ENCODE data around the gene UGT8.
"Not testable (repeated sequence)": the region's sequence is repeated elsewhere in the genome, so short reads cannot be mapped to it uniquely, and the experiment has no call there.

UGT8 gene, protein sequence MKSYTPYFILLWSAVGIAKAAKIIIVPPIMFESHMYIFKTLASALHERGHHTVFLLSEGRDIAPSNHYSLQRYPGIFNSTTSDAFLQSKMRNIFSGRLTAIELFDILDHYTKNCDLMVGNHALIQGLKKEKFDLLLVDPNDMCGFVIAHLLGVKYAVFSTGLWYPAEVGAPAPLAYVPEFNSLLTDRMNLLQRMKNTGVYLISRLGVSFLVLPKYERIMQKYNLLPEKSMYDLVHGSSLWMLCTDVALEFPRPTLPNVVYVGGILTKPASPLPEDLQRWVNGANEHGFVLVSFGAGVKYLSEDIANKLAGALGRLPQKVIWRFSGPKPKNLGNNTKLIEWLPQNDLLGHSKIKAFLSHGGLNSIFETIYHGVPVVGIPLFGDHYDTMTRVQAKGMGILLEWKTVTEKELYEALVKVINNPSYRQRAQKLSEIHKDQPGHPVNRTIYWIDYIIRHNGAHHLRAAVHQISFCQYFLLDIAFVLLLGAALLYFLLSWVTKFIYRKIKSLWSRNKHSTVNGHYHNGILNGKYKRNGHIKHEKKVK

DNA sequence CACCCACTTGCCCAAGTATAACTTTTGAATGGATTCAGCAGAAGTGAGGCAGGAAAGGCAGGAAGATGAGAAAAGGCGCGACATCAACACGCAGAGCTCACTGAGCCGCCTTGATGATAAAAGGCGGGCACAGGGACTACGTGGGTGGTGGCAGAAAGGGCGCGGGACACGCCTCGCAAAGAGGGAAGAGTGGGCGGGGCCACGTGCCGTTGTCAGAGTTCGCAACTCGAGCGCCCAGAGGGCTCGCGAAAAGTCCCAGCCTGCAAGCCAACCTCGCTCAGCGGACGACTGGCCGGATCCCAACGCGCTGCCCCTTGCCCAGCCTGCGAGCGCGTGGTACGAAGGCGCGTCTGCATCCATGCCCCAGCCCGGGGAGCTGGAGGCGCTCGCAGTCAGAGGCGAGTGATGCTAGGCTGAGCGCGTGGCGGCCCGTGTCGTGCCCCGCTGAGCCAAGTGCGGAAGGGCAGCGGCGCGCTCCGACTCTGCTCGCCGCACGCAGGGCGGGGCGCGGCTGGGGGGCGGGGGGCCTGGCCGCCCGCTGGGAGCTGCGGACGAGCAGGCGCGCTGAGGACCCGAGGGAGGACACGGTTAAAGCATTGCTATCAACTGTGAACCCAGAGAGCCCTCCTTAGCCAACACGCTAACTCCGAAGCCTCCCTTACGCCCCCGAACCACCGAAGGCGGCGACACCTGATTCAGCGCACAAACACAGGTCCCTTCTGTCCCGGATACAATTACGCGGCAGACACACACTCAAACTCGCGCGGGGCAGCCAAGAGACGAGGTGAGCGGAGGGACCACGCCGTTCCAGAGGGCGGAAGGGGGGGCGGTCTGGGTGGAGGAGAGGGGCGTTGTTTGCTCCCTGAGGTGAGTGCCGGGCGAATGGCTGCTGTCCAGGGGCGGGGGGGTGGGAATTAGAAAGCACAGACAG, at the start of gene UGT8:
Gene UGT8 (plus strand): TSS at position 617 of the 931 bp plus-strand sequence. CDS start 24,074 bp downstream, outside the sequence.
- peak within 1 kb of the TSS; percentile 74 for H3K27ac ChIP-seq (ENCODE audit: low read length)
- H3K4me1 ChIP-seq (ENCODE audit: control insufficient read depth in 1 of 2, insufficient read depth in 2 of 2, low read length in 2 of 2) = peaks cover 0 to 9% of the 10 kb centered on the region in 2 donors
- H3K27me3 ChIP-seq (ENCODE audit: low read depth, low read length) = peaks cover 9% of the 10 kb centered on the region

DNA sequence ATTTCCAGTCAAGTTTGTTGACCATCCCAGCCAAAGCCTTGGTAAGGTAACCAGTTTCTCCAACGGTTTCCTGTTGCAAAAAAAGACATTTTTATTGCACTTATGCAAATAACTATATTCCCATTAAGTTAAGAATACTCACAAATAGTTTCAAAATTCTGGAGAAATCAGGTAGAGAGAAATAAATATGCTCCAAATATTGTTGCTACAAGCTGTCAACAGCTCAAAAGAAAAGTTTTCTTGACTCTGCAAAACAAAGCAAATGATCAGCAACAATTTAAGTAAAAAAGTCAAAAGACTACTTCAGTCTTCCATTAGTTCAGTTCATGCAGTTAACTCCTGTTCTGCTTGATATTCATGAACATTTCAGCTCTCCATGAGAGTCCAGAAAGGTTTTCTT, 49.0 kb upstream of the UGT8 start:
- no peak overlapping the region for H3K4me3 ChIP-seq (ENCODE audit: low read depth in 1 of 2, low read length in 2 of 2)
- no peaks in the 10 kb centered on the region for H3K36me3 ChIP-seq (ENCODE audit: control insufficient read depth in 1 of 2, insufficient read depth in 2 of 2, low read length in 2 of 2)
- no peaks in the 10 kb centered on the region for H3K4me1 ChIP-seq (ENCODE audit: control insufficient read depth in 1 of 2, insufficient read depth in 2 of 2, low read length in 2 of 2)
- no peaks in the 10 kb centered on the region for H3K9me3 ChIP-seq (ENCODE audit: control insufficient read depth in 1 of 2, low read length in 2 of 2)
- H3K27me3 ChIP-seq (ENCODE audit: low read depth, low read length) = no peaks in the 10 kb centered on the region
- H3K27ac ChIP-seq (ENCODE audit: low read length) = no peak overlapping the region

More for the DNA sequence above, at the start of gene UGT8:
- peak within 1 kb of the TSS; percentile 68 to 80 for H3K4me3 ChIP-seq (ENCODE audit: low read depth in 1 of 2, low read length in 2 of 2)
- H3K36me3 ChIP-seq (ENCODE audit: control insufficient read depth in 1 of 2, insufficient read depth in 2 of 2, low read length in 2 of 2) = no peaks in the 10 kb centered on the region
- no peaks in the 10 kb centered on the region for H3K9me3 ChIP-seq (ENCODE audit: control insufficient read depth in 1 of 2, low read length in 2 of 2)

DNA sequence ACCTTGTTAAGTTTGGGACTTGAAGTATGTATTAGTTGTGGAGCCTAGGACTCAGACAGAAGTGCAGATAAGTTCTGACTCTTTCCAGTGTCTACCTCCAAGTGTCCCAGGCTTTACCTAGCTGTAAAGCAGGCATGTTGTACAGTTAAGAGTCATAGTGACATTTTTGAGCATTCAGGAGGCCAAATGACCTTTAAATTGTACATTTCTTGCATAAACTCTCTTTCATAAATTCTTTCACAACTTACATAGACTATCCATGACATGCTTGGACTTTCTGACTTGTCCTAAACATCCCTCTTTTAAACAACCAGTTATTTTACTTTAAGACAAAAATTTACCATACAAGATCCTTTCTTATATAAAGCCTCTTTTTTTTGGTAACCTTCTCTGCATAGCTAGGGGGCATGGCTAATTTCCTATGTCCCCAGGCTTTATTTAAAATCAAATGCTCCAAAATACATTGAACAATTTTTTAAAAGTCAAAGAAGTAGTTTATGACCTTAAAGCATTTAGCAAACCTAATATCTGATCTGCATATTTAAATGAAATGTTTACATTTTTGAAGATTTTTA, 40.1 kb upstream of the UGT8 start:
- Histone ChIP-seq H3K9me3 (ENCODE audit: control insufficient read depth in 1 of 2, low read length in 2 of 2) (no peaks in the 10 kb centered on the region), H3K36me3 (ENCODE audit: control insufficient read depth in 1 of 2, insufficient read depth in 2 of 2, low read length in 2 of 2) (no peaks in the 10 kb centered on the region)

DNA sequence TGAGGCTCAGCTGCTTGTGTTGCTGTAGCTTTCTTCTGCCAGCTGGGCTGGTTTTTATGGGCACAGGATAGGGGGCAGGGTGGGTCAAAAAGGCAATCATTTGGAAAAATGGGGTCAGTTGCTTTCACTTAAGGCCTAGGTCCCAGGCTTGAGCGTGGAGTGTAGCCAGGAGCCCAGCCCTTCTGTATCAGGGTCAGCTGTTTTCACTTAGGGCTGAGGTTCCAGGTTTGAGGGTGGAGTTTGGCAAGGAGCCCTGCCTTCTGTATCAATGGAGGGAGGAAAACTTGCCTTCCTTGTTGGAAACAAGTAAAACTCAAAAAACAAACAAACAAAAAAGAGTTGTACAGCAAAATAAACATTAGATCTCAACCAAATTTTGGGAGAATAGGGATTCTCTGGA, 37.0 kb upstream of the UGT8 start:
- Histone ChIP-seq H3K27me3 (ENCODE audit: low read depth, low read length) (no peaks in the 10 kb centered on the region), H3K36me3 (ENCODE audit: control insufficient read depth in 1 of 2, insufficient read depth in 2 of 2, low read length in 2 of 2) (no peaks in the 10 kb centered on the region), H3K27ac (ENCODE audit: low read length) (no peak overlapping the region), H3K4me3 (ENCODE audit: low read depth in 1 of 2, low read length in 2 of 2) (no peak overlapping the region), H3K4me1 (ENCODE audit: control insufficient read depth in 1 of 2, insufficient read depth in 2 of 2, low read length in 2 of 2) (no peaks in the 10 kb centered on the region), H3K9me3 (ENCODE audit: control insufficient read depth in 1 of 2, low read length in 2 of 2) (no peaks in the 10 kb centered on the region)

More for the DNA sequence above, 40.1 kb upstream of the UGT8 start:
- H3K27ac ChIP-seq (ENCODE audit: low read length) = no peak overlapping the region
- H3K27me3 ChIP-seq (ENCODE audit: low read depth, low read length) = no peaks in the 10 kb centered on the region
- H3K4me1 ChIP-seq (ENCODE audit: control insufficient read depth in 1 of 2, insufficient read depth in 2 of 2, low read length in 2 of 2) = no peaks in the 10 kb centered on the region
- H3K4me3 ChIP-seq (ENCODE audit: low read depth in 1 of 2, low read length in 2 of 2) = no peak overlapping the region

DNA sequence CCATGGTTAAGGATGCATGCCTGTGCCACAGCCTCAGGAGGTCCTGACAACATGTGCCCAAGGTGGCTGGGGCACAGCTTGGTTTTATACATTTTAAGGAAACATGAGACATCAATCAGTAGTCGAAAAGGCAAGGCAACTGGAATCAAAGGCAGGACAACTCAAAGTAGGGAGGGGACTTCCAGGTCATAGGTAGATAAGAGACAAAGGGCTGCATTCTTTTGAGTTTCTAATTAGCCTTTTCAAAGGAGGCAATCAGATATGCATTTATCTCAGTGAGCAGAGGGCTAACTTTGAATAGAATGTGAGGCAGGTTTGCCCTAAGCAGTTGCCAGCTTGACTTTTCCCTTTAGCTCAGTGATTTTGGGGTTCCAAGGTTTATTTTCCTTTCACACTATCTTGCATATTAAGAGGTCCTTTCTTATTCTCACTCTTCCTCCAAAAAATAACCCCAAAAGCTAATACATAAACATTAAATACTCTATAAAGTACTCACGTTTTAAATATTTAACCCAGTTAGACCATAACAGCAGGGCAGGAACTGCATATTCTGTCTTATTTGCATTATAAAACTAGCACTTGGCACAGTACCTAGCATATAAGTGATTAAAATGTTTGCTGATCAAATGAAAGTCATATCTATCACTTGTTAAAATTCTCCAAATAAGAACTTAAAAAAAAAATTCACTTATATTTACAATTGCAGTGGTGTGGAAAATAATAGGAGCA, 36.3 kb upstream of the UGT8 start:
- no peak overlapping the region for H3K27ac ChIP-seq (ENCODE audit: low read length)
- H3K9me3 ChIP-seq (ENCODE audit: control insufficient read depth in 1 of 2, low read length in 2 of 2) = no peaks in the 10 kb centered on the region
- H3K4me3 ChIP-seq (ENCODE audit: low read depth in 1 of 2, low read length in 2 of 2) = no peak overlapping the region
- H3K36me3 ChIP-seq (ENCODE audit: control insufficient read depth in 1 of 2, insufficient read depth in 2 of 2, low read length in 2 of 2) = no peaks in the 10 kb centered on the region
- H3K4me1 ChIP-seq (ENCODE audit: control insufficient read depth in 1 of 2, insufficient read depth in 2 of 2, low read length in 2 of 2) = no peaks in the 10 kb centered on the region
- no peaks in the 10 kb centered on the region for H3K27me3 ChIP-seq (ENCODE audit: low read depth, low read length)

DNA sequence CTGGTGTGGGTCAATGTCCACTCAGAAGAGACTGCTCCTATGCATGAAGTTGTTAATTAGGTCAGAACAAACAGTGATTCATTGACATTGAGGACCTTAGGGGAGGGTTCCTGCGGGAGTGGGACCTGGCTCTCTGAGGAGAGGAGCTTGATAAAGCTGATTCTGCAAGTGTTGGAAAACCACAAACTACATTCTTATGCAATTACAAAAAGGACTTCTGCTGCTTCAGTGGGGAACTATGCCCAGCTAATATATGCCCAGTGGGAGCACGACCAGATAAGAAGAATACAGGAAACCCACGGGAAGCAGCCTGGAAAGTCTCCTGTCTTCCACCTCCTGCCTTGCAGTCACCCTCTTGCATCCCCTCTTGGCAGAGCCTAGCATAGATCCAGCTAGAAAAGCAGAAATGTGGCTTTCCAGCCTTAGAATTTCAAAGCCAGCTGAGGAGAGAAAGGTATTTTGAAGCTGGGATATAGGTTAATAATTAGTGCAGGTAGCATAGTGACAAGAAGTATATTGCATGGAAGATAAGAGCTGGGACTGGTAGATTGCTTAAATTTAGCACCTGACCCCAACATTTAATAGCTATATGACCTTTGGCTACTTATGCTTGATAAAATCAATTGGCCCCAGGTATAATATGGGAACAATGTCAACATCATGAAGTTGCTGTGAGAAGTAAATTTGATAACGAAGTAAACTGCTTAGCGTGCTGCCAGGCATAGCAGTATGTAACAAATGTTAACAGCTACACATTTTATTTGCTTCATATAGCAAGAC, 34.9 kb upstream of the UGT8 start:
- H3K27me3 ChIP-seq (ENCODE audit: low read depth, low read length) = no peaks in the 10 kb centered on the region
- H3K4me1 ChIP-seq (ENCODE audit: control insufficient read depth in 1 of 2, insufficient read depth in 2 of 2, low read length in 2 of 2) = no peaks in the 10 kb centered on the region
- no peak overlapping the region for H3K4me3 ChIP-seq (ENCODE audit: low read depth in 1 of 2, low read length in 2 of 2)
- H3K27ac ChIP-seq (ENCODE audit: low read length) = no peak overlapping the region
- no peaks in the 10 kb centered on the region for H3K36me3 ChIP-seq (ENCODE audit: control insufficient read depth in 1 of 2, insufficient read depth in 2 of 2, low read length in 2 of 2)
- no peaks in the 10 kb centered on the region for H3K9me3 ChIP-seq (ENCODE audit: control insufficient read depth in 1 of 2, low read length in 2 of 2)

DNA sequence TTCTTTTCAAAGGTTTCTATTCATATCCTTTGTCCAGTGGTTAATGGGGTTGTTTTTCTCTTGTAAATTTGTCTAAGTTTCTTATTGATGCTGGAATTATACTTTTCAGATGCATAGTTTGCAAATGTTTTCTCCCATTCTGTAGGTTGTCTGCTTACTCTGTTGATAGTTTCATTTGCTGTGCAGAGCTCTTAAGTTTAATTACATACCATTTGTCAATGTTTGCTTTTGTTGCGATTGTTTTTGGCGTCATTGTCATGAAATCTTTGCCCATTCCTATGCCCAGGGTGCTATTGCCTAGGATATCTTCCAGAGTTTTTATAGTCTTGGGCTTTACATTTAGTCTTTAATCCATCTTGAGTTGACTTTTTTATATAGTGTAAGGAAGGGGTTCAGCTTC, 21.2 kb upstream of the UGT8 start:
- H3K4me1 ChIP-seq (ENCODE audit: control insufficient read depth in 1 of 2, insufficient read depth in 2 of 2, low read length in 2 of 2) = no peaks in the 10 kb centered on the region
- no peak overlapping the region for H3K4me3 ChIP-seq (ENCODE audit: low read depth in 1 of 2, low read length in 2 of 2)
- H3K36me3 ChIP-seq (ENCODE audit: control insufficient read depth in 1 of 2, insufficient read depth in 2 of 2, low read length in 2 of 2) = no peaks in the 10 kb centered on the region
- no peaks in the 10 kb centered on the region for H3K27me3 ChIP-seq (ENCODE audit: low read depth, low read length)
- peaks cover 0 to 4% of the 10 kb centered on the region in 2 donors for H3K9me3 ChIP-seq (ENCODE audit: control insufficient read depth in 1 of 2, low read length in 2 of 2)
- no peak overlapping the region for H3K27ac ChIP-seq (ENCODE audit: low read length)

DNA sequence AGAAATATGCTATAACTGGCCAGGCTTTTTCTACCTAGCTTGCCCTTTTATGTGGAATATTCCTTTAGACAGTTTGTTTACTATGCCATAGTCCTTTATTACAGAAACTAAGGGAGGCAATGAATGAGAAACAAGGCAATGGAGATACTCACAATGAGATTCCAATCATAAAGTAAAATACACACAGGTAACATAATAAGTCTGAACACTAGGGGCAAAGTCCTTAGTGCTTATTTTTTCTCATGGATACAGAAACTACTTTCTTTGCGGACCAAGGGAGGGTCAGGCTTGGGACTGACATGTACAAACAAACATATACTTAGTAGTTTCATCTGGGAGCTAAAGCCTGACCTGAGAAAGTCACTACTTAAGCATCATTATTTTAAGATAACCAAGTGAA, 16.0 kb upstream of the UGT8 start:
- Histone ChIP-seq H3K4me1 (ENCODE audit: control insufficient read depth in 1 of 2, insufficient read depth in 2 of 2, low read length in 2 of 2) (no peaks in the 10 kb centered on the region), H3K27me3 (ENCODE audit: low read depth, low read length) (no peaks in the 10 kb centered on the region), H3K36me3 (ENCODE audit: control insufficient read depth in 1 of 2, insufficient read depth in 2 of 2, low read length in 2 of 2) (no peaks in the 10 kb centered on the region), H3K27ac (ENCODE audit: low read length) (no peak overlapping the region), H3K9me3 (ENCODE audit: control insufficient read depth in 1 of 2, low read length in 2 of 2) (peaks cover 0 to 4% of the 10 kb centered on the region in 2 donors), H3K4me3 (ENCODE audit: low read depth in 1 of 2, low read length in 2 of 2) (no peak overlapping the region)

DNA sequence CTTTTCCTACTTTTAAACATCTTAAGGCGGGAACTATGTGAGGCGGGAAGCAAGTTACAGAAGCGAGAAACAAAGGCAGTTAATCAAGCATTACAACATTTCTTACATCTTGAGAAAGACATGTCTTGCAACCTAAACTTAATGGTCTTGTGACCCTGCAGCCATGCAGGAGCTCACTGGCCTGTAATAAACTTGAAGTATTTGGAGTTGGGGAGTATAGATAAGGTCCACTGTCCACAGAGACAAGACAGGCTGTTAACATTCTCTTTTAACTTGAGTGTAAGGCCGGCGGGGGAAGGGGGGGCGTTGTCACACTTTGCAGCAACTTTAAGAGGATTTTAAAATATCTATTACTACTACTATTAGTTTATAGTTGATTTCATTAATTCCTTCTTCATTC, 10.3 kb upstream of the UGT8 start:
- Histone ChIP-seq H3K27me3 (ENCODE audit: low read depth, low read length) (no peaks in the 10 kb centered on the region), H3K36me3 (ENCODE audit: control insufficient read depth in 1 of 2, insufficient read depth in 2 of 2, low read length in 2 of 2) (no peaks in the 10 kb centered on the region)

DNA sequence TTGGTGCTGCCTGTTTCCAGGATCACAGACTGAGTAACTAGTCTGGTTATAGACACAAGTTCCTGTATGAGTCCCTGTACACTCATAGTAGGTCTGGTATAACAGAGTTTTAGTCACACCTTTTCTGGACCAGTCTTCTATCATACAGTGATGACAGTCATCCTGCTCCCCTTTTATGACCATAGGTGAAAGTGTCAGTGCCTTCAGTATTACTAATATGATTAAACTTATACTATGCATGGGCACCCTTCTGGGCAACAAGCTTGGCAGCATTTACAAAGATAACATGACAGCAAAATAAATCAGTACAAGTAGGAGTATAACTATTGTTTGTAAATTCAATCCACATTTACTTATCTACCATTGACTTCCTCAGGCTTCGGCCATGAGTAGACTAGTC, 8.2 kb upstream of the UGT8 start:
- not testable (repeated sequence) for H3K27me3 ChIP-seq (ENCODE audit: low read depth, low read length); H3K36me3 ChIP-seq (ENCODE audit: control insufficient read depth in 1 of 2, insufficient read depth in 2 of 2, low read length in 2 of 2); H3K4me1 ChIP-seq (ENCODE audit: control insufficient read depth in 1 of 2, insufficient read depth in 2 of 2, low read length in 2 of 2); H3K4me3 ChIP-seq (ENCODE audit: low read depth in 1 of 2, low read length in 2 of 2); H3K9me3 ChIP-seq (ENCODE audit: control insufficient read depth in 1 of 2, low read length in 2 of 2); H3K27ac ChIP-seq (ENCODE audit: low read length)

More for the DNA sequence above, 10.3 kb upstream of the UGT8 start:
- Histone ChIP-seq H3K4me1 (ENCODE audit: control insufficient read depth in 1 of 2, insufficient read depth in 2 of 2, low read length in 2 of 2) (no peaks in the 10 kb centered on the region), H3K9me3 (ENCODE audit: control insufficient read depth in 1 of 2, low read length in 2 of 2) (no peaks in the 10 kb centered on the region), H3K27ac (ENCODE audit: low read length) (no peak overlapping the region), H3K4me3 (ENCODE audit: low read depth in 1 of 2, low read length in 2 of 2) (no peak overlapping the region)
